NCI-H2107 (cell line): ENCODE data around the gene HOMEZ.
"Not testable (repeated sequence)": the region's sequence is repeated elsewhere in the genome, so short reads cannot be mapped to it uniquely, and the experiment has no call there.

Source experiments
- DNase-seq: peaks from one replicate; lab custom pipeline; 2025; lab: John Stamatoyannopoulos, UW

HOMEZ gene

DNA sequence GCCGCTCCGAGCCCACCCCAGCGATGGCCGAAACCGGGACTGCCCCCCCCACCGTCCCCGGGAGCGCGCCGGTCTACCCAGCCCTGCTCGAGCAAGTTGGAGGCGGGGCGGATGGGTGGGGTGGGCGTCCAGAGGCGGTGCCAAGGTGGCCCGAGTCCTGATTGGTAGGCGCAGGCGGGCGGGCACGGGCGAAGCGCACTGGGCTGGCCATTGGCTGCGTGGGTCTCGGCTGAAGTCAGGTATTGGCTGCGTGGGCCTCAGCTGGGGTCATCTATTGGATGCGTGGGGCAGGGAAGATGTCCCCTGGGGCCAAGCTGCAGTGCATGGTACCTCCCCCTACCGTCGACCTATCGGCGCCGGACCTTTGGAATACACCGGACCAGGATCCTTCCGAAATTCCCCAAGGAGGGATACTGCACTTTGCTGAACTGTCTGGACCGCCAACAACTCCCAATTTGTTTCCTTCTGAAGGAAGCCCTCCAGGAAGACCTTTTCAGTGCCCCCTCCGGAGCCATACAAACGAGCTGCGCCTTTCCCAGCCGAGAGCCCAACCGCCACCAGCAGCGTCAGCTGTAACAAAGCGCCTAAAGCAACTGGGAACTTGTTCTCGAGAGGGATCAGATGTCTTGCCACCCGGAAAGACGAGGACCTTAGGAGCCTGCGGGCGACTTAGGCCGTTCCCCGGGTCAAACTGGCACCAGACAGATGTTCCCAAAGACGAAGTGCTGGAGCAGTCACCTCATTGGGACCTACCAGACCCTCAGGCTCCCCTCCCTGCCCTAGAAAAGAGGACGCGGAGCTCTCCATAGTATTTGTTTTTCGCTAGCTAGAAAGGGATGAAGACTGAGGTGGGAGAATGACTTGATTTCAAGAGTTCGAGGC, at the start of gene HOMEZ:
Gene HOMEZ (minus strand): TSS at position 113 of the 882 bp plus-strand sequence. CDS start 180 bp downstream, outside the sequence.
- DNase-seq, result peak; percentile 97

DNA sequence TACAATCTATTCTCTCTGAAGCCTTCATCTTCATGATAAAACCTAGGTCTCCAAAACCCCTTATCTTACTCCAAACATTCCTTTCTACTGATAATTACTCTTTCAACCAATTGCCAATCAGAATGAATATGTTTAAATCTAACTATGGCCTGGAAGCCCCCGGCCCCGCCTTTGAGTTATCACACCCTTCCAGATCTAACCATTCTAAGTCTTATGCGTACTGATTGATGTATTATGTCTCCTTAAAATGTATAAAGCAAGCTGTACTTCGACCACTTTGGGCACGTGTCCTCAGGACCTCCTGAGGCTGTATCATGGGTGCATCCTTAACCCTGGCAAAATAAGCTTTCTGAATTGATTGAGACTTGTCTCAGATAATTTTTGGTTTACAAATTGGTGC, 49.7 kb upstream of the HOMEZ start:
- DNase-seq, result no peak

DNA sequence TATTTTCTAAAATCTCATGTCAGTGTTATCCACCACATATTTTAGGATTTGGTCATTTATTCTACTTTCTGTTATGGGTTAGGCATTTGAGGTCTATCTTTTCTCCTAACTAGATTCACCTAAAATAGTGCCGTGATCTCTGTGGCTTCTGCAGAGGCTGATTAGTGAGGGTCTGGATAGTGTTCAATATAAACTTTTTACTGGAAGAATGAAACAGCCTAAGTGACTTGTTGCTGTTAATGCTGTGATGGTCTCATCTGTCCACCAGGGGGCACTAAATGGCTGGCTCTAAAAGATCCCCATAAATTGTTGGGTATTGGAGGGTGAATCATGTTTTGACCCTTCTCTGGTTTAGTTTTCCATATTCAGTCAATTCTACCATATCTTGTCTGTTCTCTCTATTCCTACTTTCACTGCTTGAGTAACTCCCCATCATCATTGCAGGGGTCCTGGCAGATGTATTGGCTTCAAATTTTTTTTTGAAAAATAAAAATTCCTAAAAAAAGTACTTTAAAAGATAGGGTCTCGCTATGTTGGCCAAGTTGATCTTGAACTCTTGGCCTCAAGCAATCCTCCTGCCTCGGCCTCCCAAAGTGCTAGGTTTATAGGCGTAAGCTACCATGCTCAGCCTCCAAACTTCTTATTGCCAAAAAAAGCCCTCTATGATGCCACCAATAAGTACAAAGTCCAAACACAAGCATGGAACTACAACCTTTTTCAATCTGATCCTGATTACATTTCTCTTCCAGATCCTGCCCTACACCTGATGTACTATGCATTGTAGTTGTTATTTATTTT, 42.2 kb upstream of the HOMEZ start:
- peak; percentile 68 for DNase-seq

GRCh38 chr14:23326491-23327332, 40.8 kb upstream of the HOMEZ start:
- no peak for DNase-seq

GRCh38 chr14:23325746-23326145, 39.8 kb upstream of the HOMEZ start:
- DNase-seq, result not testable (repeated sequence)

DNA sequence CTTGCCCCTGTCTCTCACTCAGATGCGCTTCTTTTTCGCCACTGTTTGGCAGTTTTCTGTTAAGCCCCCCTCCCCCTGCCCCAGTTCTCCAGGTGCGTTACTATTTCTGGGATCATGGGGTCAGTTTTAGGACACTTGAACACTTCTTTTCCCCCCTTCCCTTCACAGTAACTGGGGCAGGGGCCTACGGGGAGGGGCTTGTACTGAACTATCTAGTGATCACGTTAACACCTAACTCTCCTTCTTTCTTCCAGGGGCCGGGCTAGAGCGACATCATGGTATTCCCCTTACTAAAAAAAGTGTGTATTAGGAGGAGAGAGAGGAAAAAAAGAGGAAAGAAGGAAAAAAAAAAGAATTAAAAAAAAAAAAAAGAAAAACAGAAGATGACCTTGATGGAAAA, 39.1 kb upstream of the HOMEZ start:
- DNase-seq, result no peak

- no peak for DNase-seq
These were observed 38.5 kb upstream of the HOMEZ start for GRCh38 chr14:23324455-23324846.

DNA sequence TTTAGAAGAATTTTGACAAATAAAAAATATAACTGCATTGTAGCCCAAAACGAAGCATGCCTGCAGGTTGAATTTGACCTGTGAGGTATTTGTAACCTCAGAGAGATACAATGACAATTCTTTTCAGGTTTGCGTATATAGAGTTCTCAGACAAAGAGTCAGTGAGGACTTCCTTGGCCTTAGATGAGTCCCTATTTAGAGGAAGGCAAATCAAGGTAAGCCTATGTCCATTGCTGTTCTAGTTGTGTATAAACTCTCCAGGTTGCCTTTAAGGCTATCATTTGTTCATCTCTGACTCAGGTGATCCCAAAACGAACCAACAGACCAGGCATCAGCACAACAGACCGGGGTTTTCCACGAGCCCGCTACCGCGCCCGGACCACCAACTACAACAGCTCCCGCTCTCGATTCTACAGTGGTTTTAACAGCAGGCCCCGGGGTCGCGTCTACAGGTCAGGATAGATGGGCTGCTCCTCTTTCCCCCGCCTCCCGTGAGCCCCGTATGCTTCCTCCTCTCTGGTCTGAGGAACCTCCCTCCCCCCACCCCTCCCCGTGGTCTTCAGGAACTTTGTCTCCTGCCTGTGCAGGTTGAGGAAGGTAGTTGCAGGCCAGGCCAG, 38.0 kb upstream of the HOMEZ start:
- no peak for DNase-seq

DNA sequence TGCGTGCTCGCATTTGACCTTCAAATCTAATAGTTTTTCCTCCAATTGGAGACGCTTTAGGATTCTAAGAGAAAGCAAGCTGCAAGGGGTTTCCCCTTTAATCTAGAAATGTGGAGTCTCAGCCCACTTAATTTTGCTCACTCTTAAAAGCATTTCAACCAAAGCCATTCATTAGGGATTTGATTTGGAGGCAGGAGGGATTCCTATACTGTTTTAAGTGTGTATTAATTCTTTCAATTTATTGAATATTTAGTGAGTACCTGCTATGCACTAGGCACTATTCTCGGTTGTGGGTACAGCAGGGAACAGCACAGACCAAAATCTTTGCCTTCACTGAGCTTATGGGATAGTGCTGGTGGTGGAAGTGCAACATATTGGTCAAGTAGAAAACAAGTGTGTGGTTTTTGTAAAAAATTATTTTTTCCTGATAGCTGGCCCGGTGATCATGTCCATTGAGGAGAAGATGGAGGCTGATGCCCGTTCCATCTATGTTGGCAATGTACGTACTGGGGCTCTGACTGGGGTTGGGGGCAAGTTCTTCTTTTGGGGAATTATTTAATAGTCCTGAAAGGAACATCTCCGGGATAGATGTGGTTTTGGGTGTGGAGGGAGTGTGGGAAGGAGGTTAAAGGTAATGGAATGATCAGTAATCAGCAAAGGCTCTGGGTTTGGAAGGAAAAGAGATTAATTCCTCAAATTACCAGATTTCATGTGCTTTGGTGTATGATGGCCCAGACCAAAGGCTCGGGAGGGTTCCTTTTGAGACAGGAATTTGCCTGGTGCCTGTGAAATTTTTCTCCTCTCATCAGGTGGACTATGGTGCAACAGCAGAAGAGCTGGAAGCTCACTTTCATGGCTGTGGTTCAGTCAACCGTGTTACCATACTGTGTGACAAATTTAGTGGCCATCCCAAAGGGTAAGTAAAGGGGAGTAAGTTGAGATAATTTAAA, 36.9 kb upstream of the HOMEZ start:
- DNase-seq, result no peak

DNA sequence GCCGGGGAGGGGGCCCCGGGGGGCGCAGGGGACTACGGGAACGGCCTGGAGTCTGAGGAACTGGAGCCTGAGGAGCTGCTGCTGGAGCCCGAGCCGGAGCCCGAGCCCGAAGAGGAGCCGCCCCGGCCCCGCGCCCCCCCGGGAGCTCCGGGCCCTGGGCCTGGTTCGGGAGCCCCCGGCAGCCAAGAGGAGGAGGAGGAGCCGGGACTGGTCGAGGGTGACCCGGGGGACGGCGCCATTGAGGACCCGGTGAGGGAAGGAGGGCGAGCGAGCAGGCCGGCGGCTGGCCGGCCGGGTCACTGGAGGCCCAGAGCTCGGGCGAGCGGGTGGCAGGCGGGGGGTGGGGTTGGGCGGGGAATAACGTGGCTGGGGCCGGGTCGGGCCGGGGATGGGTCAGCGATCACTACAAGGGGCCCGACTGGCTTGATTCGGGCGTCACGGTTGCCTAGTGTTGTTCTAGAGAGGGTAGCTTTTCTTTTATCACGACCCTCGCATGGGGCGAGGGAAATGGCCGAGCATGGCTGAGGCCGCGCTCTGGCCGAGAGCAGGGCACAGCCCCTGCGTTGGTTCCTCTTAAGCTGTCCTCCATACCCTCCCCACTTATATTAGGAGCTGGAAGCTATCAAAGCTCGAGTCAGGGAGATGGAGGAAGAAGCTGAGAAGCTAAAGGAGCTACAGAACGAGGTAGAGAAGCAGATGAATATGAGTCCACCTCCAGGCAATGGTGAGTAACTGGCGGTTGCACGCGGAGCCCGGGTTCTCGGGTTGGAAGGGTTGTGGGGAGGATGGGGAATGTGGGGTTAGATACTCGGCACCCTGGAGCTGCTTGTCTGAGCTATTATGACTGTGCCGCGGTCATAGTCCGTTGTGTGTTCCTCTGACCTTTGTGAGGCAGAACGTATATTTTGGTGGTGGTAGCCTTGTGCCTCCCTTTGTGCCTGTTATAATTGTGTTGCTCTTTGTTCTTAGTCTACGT, 35.9 kb upstream of the HOMEZ start:
- peak; percentile 24 for DNase-seq

DNA sequence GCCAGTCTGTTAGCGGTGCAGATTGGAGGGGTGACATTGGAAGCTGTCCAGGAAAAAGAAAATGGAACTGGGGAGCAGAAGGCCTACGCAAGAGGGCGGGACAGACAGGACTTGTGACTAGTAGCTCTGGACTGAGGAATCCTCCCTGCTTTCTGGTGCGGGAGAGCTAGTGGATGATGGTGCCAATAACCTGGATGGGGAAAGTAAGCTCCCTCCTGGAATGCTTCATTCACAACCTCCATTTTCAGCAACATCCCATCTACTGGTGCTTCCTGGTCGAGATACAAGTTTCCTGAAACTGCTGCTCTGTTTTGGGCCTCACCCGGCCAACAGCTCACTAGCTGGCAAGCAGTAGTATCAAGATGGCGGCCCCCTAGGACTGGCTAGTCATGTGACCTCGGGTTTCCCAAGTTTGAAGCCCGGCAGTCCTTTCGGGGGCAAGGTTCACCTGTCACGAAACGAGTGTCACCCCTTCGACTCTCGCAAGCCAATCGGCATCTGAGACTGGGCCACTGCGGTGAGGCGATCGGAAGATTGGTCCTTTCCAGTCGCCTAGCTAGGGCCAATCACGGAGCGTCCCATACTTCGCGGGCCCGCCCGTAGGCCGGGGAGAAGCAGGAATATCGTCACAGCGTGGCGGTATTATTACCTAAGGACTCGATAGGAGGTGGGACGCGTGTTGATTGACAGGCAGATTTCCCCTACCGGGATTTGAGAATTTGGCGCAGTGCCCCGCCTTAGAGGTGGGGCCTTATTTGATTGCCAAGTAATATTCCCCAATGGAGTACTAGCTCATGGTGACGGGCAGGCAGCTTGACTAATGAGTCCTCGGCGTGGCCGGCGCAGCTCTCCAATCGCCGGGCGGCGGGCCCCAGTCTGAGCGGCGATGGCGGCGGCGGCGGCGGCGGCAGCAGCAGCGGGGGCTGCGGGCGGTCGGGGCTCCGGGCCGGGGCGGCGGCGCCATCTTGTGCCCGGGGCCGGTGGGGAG, 34.9 kb upstream of the HOMEZ start, which contains the start of gene PABPN1:
Gene PABPN1 (plus strand): TSS at position 874 of the 988 bp plus-strand sequence. CDS start 13 bp downstream, at position 887.
- peak; percentile 100 for DNase-seq

- DNase-seq, result no peak
These were observed 34.0 kb upstream of the HOMEZ start for GRCh38 chr14:23319746-23320583.

DNA sequence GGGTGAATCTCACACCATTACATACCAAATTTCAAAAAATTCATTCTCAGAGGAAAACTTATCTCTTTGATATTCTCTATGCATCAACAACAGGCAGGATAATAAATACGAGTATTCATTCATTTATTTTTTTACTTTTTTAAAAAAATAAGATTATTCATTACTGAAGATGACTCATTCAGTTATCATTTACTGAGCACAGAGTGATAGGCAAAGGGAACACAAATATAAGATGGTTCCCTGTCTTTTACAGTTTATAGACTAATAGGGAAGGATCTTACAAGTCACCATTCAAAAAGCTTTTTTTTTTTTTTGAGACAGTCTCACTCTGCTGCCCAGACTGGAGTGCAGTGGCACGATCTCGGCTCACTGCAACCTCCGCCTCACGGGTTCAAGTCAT, 30.4 kb upstream of the HOMEZ start:
- no peak for DNase-seq

DNA sequence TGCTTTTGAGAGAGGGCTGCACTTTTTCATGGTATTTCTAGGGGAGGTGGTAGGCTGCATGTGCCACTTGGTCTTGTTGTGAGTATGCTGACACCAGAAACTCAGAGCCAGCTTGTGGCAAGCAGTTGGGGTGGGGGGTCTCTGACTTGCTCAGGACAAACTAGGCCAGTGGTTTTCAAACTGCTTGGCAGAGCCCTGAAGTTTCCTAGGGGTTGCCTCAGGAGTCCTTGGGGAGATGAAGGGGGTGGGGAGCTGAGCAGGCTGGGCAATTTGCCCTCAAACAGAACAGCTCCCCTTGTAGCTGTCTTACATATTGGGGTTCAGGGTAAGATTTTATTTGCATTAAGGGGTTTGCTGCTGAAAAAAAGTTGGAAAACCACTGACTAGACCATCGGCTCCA, 24.6 kb upstream of the HOMEZ start:
- DNase-seq, result no peak

- DNase-seq, result no peak
These were observed 23.0 kb upstream of the HOMEZ start for GRCh38 chr14:23308721-23309445.
